ENCODE measurements around the gene AHDC1.
"Not testable (repeated sequence)": the region's sequence is repeated elsewhere in the genome, so short reads cannot be mapped to it uniquely, and the experiment has no call there.

AHDC1 gene

DNA sequence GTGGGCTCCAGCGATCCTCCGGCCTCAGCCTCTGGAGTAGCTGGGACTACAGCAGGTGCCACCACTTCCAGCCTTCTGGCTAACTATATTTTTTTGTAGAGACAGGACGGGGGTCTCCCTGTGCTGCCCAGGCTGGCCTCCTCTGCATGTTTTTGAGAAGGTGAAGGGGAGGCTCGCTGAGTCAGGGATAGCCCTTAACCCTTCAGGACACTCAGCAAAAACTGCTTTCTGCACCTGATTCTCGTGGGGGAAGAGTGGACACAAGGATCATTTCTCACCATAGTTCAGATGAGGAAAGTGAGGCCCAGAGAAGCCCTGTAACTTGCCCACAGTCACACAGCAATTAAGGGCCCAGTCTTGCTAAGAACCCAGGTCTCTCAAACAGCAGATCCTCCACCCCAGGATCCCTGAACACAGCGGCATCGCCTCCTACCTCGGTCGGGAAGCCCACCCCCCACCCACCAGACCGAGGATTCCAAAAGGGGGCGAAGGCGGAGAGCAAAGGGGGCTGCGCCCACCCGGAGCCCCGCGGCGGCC, 29.8 kb upstream of the AHDC1 start:
- no peak for DNase-seq

GRCh38 chr1:27633298-27633610, 29.3 kb upstream of the AHDC1 start:
- no peak for DNase-seq

DNA sequence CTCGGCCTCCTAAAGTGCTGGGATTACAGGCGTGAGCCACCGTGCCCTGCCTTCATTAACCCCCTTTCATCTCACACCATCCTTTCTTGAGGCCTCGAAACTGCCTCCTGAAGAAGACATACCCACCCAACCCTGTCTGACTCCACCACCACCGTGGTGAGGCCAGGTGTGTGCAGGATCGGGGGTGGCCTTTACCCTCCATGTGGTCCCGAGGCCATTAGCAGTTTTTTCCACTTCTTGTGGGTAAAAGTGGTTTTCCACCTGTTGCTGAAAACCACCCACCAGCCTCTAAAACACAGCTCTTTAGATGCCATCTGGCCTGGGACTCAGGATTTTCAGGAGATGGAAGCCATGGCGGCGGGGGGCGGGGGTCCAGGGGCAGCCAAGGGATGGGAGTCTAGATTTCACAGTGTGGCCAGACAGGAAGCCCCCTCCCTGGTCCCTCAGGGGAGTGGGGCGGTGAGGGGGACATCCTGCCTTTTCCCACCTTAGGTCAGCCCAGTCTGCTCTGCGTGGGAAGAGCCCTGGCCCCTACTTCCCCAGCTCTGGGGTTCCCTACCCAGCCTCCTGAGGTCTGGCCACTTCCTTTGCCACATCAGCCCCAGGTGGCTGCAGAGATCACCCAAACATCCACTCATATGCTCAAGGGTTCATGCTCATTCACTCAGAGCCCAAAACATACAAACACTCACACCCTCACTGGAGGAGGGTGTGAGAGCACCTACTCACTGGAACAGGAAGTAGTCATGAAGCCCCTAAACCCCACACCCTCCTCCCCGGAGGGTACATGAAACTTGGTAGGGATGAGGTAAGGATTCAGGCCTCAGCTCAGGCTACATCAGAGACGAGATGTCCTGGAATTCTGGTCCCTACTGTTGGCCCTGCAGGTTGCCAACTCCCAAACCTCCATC, 28.7 kb upstream of the AHDC1 start:
- DNase-seq: no peak

- no peak for DNase-seq
Measured at GRCh38 chr1:27630859-27631491, 27.0 kb upstream of the AHDC1 start.

DNA sequence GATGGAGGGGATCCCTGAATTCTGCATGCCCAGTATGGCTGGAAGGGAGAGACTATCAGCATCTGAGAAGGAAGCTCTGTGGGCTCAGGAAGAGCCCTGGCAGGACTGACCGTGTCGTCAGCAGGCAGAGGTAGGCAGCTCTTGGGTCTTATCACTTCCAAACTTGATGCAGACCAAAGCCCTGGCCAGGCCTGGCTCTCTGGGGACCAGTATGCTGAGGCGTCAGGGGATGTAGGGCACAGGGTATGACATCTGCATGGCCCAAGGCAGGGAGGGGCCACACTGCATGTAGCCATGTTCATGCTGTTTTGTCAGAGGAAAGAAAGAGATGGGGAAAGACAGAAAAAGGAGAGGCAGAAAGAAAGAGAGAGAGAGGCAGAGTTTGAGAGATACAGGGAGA, 24.8 kb upstream of the AHDC1 start:
- no peak for DNase-seq

DNA sequence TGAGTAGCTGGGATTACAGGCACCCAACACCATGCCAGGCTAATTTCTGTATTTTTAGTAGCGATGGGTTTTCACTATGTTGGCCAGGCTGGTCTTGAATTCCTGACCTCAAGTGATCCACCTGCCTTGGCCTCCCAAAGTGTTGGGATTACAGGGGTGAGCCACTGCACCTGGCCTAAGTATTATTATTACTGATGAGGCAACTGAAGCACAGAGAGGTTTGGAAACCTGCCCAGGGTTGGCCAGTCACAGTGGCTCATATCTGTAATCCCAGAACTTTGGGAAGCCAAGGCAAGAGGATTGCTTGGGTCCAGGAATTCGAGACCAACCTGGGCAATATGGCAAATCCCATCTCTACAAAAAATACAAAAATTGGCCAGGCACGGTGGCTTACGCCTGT, 23.8 kb upstream of the AHDC1 start:
- not testable (repeated sequence) for DNase-seq

GRCh38 chr1:27627061-27627460, 23.1 kb upstream of the AHDC1 start:
- no peak for DNase-seq

- DNase-seq: no peak
Measured at GRCh38 chr1:27626031-27626935, 22.3 kb upstream of the AHDC1 start.

DNA sequence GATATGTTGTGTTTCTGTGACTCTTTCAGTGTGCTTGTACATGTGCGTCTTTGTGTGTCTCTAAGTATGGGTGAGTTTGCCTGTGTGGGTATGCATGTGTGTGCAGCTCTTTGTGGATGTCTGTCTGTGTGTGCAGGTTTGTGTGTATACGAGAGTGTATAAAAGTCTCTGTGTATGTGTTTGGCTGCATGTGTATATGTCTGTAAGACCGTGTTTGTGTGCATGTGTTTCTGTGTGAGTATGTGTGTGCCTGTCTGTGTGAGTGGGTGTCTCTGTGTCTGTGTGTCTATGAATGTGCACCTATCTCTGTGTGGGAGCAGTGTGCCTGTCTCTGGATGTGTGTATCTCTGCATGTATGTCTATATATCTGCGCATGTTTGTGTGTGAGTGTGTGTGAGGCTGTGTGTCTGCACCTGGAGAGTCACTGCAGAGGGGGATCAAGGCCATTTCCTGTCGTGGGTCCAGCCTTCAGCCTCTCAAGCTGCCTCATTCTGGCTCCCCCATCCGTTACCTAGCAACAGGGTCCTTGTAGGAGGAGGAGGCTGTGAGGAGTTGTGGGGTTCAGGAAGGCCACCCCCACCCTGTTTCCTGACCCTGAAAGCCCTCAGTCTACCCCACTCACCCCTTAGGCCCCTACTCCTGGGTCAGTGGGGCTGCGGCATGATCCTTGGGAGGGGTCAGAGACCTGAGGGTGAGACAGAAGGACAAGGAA, 20.7 kb upstream of the AHDC1 start:
- DNase-seq: no peak

GRCh38 chr1:27623327-27624212, 19.6 kb upstream of the AHDC1 start:
- DNase-seq: no peak

- no peak for DNase-seq
Measured at GRCh38 chr1:27622828-27623227, 18.9 kb upstream of the AHDC1 start.

DNA sequence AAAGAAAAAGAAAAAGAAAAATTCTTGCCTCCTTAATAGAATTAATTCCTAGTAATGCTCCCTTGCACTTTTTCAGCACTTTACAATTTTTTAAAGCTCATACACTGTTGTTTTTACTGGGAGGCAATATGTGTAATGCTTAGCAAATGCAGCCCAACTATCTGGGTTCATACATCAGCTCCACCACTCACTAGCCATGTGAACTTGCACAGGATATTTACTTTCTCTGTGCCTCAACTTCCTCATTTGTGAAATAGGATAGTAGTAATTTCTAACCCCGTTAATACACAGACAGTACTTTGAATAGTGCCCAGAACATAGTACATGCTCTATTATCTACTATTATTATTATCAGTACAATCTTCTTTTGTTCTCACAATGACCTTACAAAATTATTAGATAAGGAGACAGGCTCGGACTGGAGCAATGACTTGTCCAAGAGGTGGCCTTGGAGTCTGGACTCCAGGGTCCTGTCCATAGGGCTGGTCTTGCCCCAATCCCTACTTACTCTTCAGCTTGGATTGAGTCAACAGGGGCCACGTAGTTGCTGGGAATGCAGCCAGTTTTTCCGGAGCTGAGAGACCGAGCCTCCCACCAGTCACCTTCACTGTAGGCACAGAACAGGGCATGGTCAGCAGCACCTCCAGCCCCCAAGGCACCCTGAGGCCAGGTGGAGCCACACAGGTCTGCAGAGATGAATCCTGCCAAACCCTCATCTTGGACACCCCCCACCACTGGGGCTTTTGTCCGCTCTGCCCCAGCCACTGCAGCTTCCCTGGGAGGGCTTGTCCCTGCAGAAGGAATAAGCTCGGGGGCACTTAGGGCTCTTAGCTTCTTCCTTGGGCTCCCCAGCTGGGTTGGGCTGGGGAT, 17.3 kb upstream of the AHDC1 start:
- no peak for DNase-seq

DNA sequence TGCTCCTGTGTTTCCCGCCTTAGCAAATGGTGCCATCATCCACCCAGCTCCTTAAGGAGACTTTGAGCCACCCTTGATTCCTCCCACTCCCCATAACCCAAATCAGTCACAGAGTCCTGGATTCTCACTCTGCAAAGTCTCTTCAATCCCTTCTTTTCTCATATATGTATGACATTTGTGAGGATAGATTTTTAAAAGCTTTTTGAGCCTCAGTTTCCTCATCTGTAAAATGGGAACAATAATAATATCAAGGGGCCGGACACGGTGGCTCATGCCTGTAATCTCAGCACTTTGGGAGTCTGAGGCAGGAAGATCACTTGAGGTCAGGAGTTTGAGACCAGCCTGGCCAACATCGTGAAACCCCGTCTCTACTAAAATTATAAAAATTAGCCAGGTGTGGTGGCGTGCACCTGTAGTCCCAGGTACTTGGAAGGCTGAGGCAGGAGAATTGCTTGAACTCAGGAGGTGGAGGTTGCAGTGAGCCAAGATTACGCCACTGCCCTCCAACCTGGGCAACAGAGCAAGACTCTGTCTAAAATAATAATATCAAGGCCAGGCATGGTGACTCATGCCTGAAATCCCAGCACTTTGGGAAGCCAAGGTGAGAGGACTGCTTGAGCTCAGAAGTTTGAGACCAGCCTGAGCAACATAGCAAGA, 16.0 kb upstream of the AHDC1 start:
- DNase-seq: not testable (repeated sequence)

GRCh38 chr1:27618341-27619082, 14.6 kb upstream of the AHDC1 start:
- DNase-seq: no peak

DNA sequence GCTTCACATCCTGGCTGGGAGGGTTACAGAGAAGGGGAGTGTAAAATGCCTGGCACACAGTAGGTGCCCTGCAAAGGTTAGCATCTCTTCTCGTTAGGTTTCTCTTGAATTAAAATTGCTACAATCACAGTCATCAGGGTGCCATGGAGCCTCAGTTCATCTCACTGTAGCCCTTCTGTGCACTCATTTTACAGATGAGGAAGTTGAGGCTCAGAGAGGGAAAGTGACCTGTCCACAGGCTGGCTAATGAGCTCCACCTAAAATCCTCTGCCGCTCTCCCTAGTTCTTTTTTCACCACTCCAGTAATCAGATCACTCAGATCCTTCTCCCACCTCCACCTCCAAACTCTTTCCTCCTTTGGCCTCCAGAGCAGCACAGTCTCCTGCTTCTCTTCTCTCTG, 13.5 kb upstream of the AHDC1 start:
- no peak for DNase-seq

DNA sequence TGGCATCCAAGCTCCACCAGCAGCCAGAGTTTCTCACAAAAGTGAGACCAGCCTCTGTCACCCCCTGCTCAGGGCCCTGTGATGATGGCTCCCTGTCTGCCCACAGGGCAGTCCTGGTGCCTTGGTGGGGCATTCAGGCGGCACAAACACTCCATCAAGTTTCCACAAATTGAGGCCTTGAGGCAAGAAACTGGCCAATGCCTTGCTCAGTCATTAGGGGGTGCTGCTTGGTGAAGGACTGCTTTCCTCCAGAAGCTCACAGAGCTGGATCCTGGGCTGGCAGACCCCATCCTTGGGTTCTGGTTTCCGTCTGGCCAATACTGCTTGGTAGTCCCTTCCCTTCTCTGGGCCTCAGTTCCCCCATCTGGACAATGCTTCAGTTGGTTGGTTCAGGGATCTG, 12.5 kb upstream of the AHDC1 start:
- no peak for DNase-seq

- DNase-seq: no peak
Measured at GRCh38 chr1:27615346-27616192, 11.6 kb upstream of the AHDC1 start.

Measured in HCEC 1CT (cell line).